Astrocyte of the spinal cord (primary cell): ENCODE results near the gene OSTN.

ENCODE experiments used
- DNase-seq: peaks from one replicate; pipeline ENCODE4 v3.0.0; 2011; ENCODE audit warnings: low read depth, low spot score
- H3K4me3 ChIP-seq: 2 replicates; pipeline ENCODE4 v1.5.1; 2011; ENCODE audit warnings: low read depth, mild to moderate bottlenecking, low read length, moderate library complexity
- CTCF ChIP-seq: IDR thresholded peaks from 2 replicates; pipeline ENCODE4 v1.5.1; 2012; ENCODE audit warnings: low read depth, mild to moderate bottlenecking, low read length, inconsistent platforms
- in situ Hi-C: cut with HindIII; loops from 2 replicates; pipeline ENCODE4 v1.10.0; 2017; ENCODE audit warnings: low sequenced_read_pairs

Gene OSTN

GRCh38 chr3:191275751-191276150, 76.7 kb downstream of the OSTN start:
- TF ChIP-seq CTCF: no peak
- in situ Hi-C loops: no loop called here
- H3K4me3 ChIP-seq: no peak overlapping the region
- DNase-seq: no peak

- no peak for DNase-seq
- H3K4me3 ChIP-seq: no peak overlapping the region
- no peak for TF ChIP-seq CTCF
- in situ Hi-C loops: no loop called here
These were observed 81.1 kb downstream of the OSTN start for GRCh38 chr3:191280111-191280510.

GRCh38 chr3:191280882-191281281, 81.8 kb downstream of the OSTN start:
- in situ Hi-C loops: no loop called here
- no peak for TF ChIP-seq CTCF
- DNase-seq: no peak
- H3K4me3 ChIP-seq: no peak overlapping the region

GRCh38 chr3:191282251-191283185, 83.5 kb downstream of the OSTN start:
- H3K4me3 ChIP-seq: no peak overlapping the region
- in situ Hi-C loops: no loop called here
- no peak for DNase-seq
- TF ChIP-seq CTCF: no peak

- in situ Hi-C loops: no loop called here
- TF ChIP-seq CTCF: no peak
- no peak for DNase-seq
- no peak overlapping the region for H3K4me3 ChIP-seq
These were observed 84.4 kb downstream of the OSTN start for GRCh38 chr3:191283400-191283799.

- TF ChIP-seq CTCF: no peak
- in situ Hi-C loops: no loop called here
- DNase-seq: peak; percentile 10
- no peak overlapping the region for H3K4me3 ChIP-seq
These were observed 91.4 kb downstream of the OSTN start for GRCh38 chr3:191290311-191291025.
